Osteoblast (primary cell): Measurements from ENCODE around the gene CIPC. TPM values are rescaled to one million over a fixed set of nuclear protein-coding genes. Genes with fewer than 3 reads are reported as not detected.

Experiments
- DNase-seq: peaks from one replicate; pipeline ENCODE4 v3.0.0; 2011; ENCODE audit warnings: low spot score, mixed read lengths; ENCODE audit not compliant: insufficient read length; ENCODE audit errors: missing footprints
- H2AFZ ChIP-seq: 2 replicates; pipeline ENCODE4 v1.6.0; 2011; ENCODE audit warnings: mild to moderate bottlenecking, low read length
- H3K27ac ChIP-seq: 2 replicates; pipeline ENCODE4 v1.5.1; 2011; ENCODE audit warnings: mild to moderate bottlenecking, low read depth, low read length, moderate library complexity
- H3K27me3 ChIP-seq: 2 replicates; pipeline ENCODE4 v1.6.0; 2012; ENCODE audit warnings: mild to moderate bottlenecking, control low read depth, inconsistent platforms, low read length, moderate library complexity; ENCODE audit not compliant: insufficient read depth
- H3K36me3 ChIP-seq: 2 replicates; pipeline ENCODE4 v1.5.1; 2011; ENCODE audit warnings: mild to moderate bottlenecking, low read length, control low read depth, moderate library complexity; ENCODE audit not compliant: insufficient read depth
- H3K4me1 ChIP-seq: 2 replicates; pipeline ENCODE4 v1.5.1; 2011; ENCODE audit warnings: mild to moderate bottlenecking, low read length, control low read depth, moderate library complexity; ENCODE audit not compliant: insufficient read depth
- H3K4me2 ChIP-seq: 2 replicates; pipeline ENCODE4 v1.6.0; 2011; ENCODE audit warnings: mild to moderate bottlenecking, low read length; ENCODE audit not compliant: insufficient read depth
- H3K4me3 ChIP-seq: fragments of 200-600 bp; sonication (generic); 3 replicates; pipeline ENCODE4 v1.5.1; 2012; ENCODE audit warnings: mild to moderate bottlenecking, low read length, inconsistent platforms; ENCODE audit not compliant: insufficient read depth
- H3K79me2 ChIP-seq: 2 replicates; pipeline ENCODE4 v1.6.0; 2012; ENCODE audit warnings: mild to moderate bottlenecking, low read length, control low read depth, inconsistent platforms; ENCODE audit not compliant: insufficient read depth
- H3K9me3 ChIP-seq: 2 replicates; pipeline ENCODE4 v1.5.1; 2011; ENCODE audit warnings: low read depth, low read length, control low read depth
- H4K20me1 ChIP-seq: 2 replicates; pipeline ENCODE4 v1.6.0; 2012; ENCODE audit warnings: mild to moderate bottlenecking, low read length, control low read depth; ENCODE audit not compliant: insufficient read depth
- CTCF ChIP-seq: IDR thresholded peaks from 2 replicates; pipeline ENCODE4 v1.5.1; 2011; ENCODE audit warnings: mild to moderate bottlenecking, low read depth, low read length, moderate library complexity; ENCODE audit errors: extremely low read depth
- total RNA-seq: library from RNA; depleted of rRNA; stranded (reverse); fragments of >200 nt; gene quantifications from 2 replicates; pipeline ENCODE4 v1.2.3, GENCODE V29; 2012

Gene CIPC
- total RNA-seq, 1 donor, result 16.6 TPM

DNA sequence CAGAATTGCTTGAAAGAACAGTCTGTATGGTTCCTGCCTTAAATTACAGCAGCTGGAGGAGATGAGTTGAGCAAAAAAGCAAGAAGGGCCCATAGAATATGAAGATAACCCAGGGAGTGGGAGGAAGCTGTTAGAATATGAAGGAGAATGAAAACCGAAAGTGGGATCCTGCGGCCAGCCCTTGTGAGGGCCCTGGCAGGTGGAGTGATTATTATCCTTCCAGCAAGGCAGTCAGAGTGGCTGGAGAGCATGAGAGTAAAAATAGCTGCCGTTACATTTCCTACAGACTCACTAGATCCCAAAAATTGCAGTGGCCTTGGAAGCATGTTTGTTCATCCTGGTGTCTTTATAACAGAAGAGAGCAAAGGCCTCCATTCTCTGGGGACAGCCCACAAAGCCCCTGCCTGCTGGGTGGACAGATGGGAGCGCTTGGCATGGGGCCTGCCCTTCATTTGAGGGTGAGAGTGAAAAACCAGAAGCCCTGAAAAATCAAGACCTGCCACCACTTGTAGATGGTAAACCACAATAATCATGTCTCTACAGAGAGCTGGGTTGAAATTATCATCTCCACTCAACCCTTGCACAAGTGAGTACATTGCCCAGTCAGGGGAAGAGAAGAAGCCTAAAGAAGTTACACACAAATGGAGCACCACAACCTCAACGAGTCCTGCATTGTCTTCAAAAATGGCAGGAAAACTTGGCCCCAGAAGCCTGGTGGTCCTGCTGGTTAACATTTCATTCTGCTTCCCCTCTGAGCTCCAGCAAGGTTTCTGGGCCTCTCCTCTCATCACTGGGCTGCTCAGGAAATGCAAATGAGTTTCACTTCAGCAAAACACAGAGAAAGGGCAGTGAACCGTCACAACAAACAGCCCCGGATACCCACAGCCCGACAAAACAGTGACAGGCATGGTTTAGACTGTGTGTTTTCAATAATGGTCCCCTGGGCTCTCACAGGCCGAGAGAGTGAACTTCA is 23.0 kb downstream of the CIPC start:
- no peak overlapping the region for H3K27ac ChIP-seq
- TF ChIP-seq CTCF, result no peak

GRCh38 chr14:77122526-77123125 is 24.6 kb downstream of the CIPC start:
- no peak for TF ChIP-seq CTCF
- H3K4me1 ChIP-seq, result peaks cover 5% of the 10 kb centered on the region
- no peaks in the 10 kb centered on the region for H3K36me3 ChIP-seq
- no peaks in the 10 kb centered on the region for H3K79me2 ChIP-seq
- no peak overlapping the region for H2AFZ ChIP-seq
- peak; percentile 5 for DNase-seq
- no peaks in the 10 kb centered on the region for H3K9me3 ChIP-seq
- peaks cover 28% of the 10 kb centered on the region for H3K27me3 ChIP-seq
- no peak overlapping the region for H3K4me3 ChIP-seq
- H4K20me1 ChIP-seq, result peaks cover 8% of the 10 kb centered on the region
- no peak overlapping the region for H3K4me2 ChIP-seq
- no peak overlapping the region for H3K27ac ChIP-seq

More for the DNA sequence above, 23.0 kb downstream of the CIPC start:
- Histone ChIP-seq H3K27me3 (peaks cover 17% of the 10 kb centered on the region), H3K36me3 (peaks cover 7% of the 10 kb centered on the region), H2AFZ (no peak overlapping the region), H3K9me3 (no peaks in the 10 kb centered on the region), H3K79me2 (no peaks in the 10 kb centered on the region), H3K4me3 (no peak overlapping the region), H4K20me1 (peaks cover 8% of the 10 kb centered on the region), H3K4me1 (peaks cover 5% of the 10 kb centered on the region), H3K4me2 (no peak overlapping the region)
- peak; percentile 17 for DNase-seq

GRCh38 chr14:77123381-77124325 is 25.6 kb downstream of the CIPC start:
- Histone ChIP-seq H3K4me3 (no peak overlapping the region), H3K27ac (no peak overlapping the region), H3K9me3 (no peaks in the 10 kb centered on the region), H3K4me1 (peaks cover 5% of the 10 kb centered on the region), H2AFZ (no peak overlapping the region), H4K20me1 (peaks cover 8% of the 10 kb centered on the region), H3K79me2 (no peaks in the 10 kb centered on the region), H3K27me3 (peaks cover 33% of the 10 kb centered on the region), H3K4me2 (no peak overlapping the region), H3K36me3 (no peaks in the 10 kb centered on the region)
- peak; percentile 42 for DNase-seq
- no peak for TF ChIP-seq CTCF
